ENCODE results near the gene CACNB2. TPM values are rescaled to one million over a fixed set of nuclear protein-coding genes. Genes with fewer than 3 reads are reported as not detected.

CACNB2 gene
- total and polyA plus RNA-seq, 8 donors, result 4.0 to 14.8 (median 11.8) TPM

- no peak for TF ChIP-seq CTCF (IDR thresholded peaks at IDR 0.05)
- Histone ChIP-seq H3K27me3 (no peaks in the 10 kb centered on the region), H3K4me1 (no peaks in the 10 kb centered on the region), H3K4me3 (no peak overlapping the region), H3K9me3 (no peaks in the 10 kb centered on the region), H3K27ac (no peak overlapping the region), H3K36me3 (no peaks in the 10 kb centered on the region)
- intact Hi-C loops (cut with DNase I), result no loop called here
- DNase-seq, result no peak
- ATAC-seq, result no peak
These were observed 229.7 kb downstream of the CACNB2 start for GRCh38 chr10:18369859-18370473.

GRCh38 chr10:18376650-18377049, 236.4 kb downstream of the CACNB2 start:
- no peak for TF ChIP-seq CTCF (IDR thresholded peaks at IDR 0.05)
- Histone ChIP-seq H3K4me1 (no peaks in the 10 kb centered on the region), H3K9me3 (no peaks in the 10 kb centered on the region), H3K27ac (no peak overlapping the region), H3K4me3 (no peak overlapping the region), H3K36me3 (no peaks in the 10 kb centered on the region), H3K27me3 (no peaks in the 10 kb centered on the region)
- intact Hi-C loops (cut with DNase I), result no loop called here
- no peak for DNase-seq
- ATAC-seq, result no peak

- no peak overlapping the region for H3K27ac ChIP-seq
- no peaks in the 10 kb centered on the region for H3K4me1 ChIP-seq
- no peaks in the 10 kb centered on the region for H3K36me3 ChIP-seq
- H3K4me3 ChIP-seq, result no peak overlapping the region
- DNase-seq, result no peak
- H3K9me3 ChIP-seq, result no peaks in the 10 kb centered on the region
- H3K27me3 ChIP-seq, result no peaks in the 10 kb centered on the region
- intact Hi-C loops (cut with DNase I), result no loop called here
- no peak for TF ChIP-seq CTCF (IDR thresholded peaks at IDR 0.05)
- no peak for ATAC-seq
These were observed 237.7 kb downstream of the CACNB2 start for GRCh38 chr10:18377898-18378297.

GRCh38 chr10:18378766-18379165, 238.5 kb downstream of the CACNB2 start:
- Histone ChIP-seq H3K36me3 (no peaks in the 10 kb centered on the region), H3K4me1 (no peaks in the 10 kb centered on the region), H3K27me3 (no peaks in the 10 kb centered on the region), H3K4me3 (no peak overlapping the region), H3K9me3 (no peaks in the 10 kb centered on the region), H3K27ac (no peak overlapping the region)
- no peak for DNase-seq
- TF ChIP-seq CTCF (IDR thresholded peaks at IDR 0.05), result no peak
- ATAC-seq, result no peak
- intact Hi-C loops (cut with DNase I), result no loop called here

GRCh38 chr10:18381679-18382078, 241.5 kb downstream of the CACNB2 start:
- no peak for TF ChIP-seq CTCF (IDR thresholded peaks at IDR 0.05)
- Histone ChIP-seq H3K27ac (no peak overlapping the region), H3K4me3 (no peak overlapping the region), H3K9me3 (no peaks in the 10 kb centered on the region), H3K36me3 (no peaks in the 10 kb centered on the region), H3K27me3 (no peaks in the 10 kb centered on the region), H3K4me1 (no peaks in the 10 kb centered on the region)
- intact Hi-C loops (cut with DNase I), result no loop called here
- DNase-seq (no peak), ATAC-seq (no peak)
